Head of caudate nucleus (tissue), 42 donors: ENCODE results near the gene SPAG6.
A peak's percentile ranks its signal among the peaks of the same experiment; 100 is the strongest.
"Not testable (repeated sequence)": the region's sequence is repeated elsewhere in the genome, so short reads cannot be mapped to it uniquely, and the experiment has no call there.

Experiments used
- DNase-seq, 42 donors: peaks; one replicate each; pipeline versions ENCODE4 v3.0.0 to v3.0.0-alpha.2; 2020 to 2021; ENCODE audit warnings: mixed read lengths in 7 of 42
- intact Hi-C: fragments of 100-400 bp; cut with DNase I; formaldehyde crosslinking; loops from one replicate; pipeline ENCODE4 v1.15.0; 2022

The SPAG6 gene

DNA sequence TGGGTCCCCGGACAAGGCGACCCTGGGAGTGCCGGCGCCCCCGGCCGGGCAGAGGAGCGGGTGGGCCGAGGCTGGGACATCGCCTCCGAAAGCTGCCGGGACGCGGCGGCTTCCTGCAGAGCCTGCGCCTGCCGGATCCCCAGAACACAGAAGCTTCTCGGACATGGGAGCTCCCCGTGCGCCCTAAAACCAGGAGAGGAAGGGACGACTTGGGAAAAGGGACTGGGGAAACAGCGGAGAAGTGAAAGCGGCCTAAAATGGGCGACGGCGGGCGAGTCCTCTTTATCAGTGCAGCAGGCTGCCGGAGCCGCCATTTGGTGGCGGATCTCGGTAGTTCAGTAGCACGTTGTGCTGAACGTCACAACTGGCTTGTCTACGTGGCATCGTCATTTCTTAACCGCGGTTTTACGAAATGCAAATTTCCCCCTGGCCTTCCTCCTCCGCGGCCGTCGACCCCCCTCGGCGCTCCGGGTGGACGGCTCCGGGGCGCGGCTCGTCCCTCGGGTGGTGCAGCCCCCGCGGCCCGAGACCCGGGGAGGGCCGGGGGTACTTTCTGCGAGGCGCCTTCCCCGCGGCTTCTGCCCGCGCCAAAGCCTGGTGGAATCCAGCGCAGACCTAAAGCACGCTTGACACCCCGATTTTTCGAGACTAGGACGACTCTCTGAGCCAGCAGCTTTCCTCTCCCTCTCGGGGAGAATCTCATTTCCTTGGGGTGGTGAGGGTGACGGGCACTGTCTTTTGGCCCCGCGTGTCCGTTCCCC is 9.9 kb upstream of the SPAG6 start:
- intact Hi-C loops, result no loop called here
- peak in 40 of 42 donors; percentile 25 to 76 (median 54) for DNase-seq

DNA sequence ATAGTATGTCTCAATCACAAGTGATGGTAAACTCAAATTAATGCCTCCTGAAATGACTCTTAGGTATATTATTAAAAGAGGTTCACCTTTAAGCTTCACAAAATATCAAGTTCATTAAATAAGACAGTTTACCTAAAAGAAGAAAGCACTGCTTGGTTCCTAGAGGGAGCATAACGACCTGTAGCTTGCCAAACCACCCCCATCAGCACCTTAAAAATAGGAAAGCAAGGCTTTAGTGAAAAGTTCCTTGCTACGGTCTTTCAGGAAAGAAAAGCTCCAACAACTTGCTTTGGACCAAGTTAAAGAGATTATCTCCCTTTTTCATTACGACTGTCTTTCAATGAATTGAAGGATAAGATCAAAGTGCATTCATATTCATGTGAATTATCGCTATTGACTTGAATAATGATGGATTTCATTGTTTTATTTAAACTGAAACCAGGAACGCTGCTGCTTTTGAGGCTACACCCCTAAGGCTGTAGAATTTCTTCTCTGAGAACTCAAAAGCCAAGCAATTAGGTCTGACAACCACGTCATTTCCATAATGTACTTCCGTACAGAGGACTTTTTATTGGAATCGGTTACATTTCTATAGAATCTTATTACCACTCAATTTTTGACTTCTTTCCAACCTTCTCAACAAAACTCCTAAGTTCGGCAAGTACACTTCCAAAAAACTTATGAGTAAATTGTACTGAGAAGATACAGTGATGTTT is 7.0 kb upstream of the SPAG6 start:
- DNase-seq, result no peak

GRCh38 chr10:22338931-22339330 is 6.4 kb upstream of the SPAG6 start:
- intact Hi-C loops, result no loop called here
- DNase-seq, result no peak

More for the DNA sequence above, 7.0 kb upstream of the SPAG6 start:
- intact Hi-C loops, result no loop called here

DNA sequence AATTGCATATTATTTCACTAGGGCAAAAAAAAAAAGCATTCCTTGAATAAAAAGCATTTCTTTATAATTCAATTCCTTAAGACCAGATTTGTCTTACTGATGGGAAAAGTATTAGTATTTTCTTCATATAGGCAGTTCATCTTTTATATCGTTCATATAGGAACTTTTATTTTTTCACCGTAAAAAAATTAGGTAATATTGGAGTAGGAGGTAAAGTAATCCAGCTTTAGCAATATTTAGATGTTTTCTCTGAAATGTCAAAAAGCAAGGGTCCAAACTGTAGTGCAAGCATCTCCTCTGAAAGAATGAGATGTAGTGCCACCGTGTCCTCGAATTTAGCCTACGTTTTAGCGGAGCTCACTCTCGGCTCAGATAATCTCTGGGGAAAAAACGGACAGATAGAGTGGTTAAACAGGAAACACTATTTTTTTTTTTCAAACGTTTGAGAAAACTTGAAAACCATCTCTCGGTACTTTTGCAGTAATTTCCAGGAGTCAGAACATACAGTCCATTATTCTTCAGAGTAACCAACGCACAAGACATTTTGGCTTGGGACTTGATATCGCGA is 5.5 kb upstream of the SPAG6 start:
- intact Hi-C loops, result loop anchor here (5.0 kb wide), 1 partner anchor 97 kb away; no protein-coding TSS in a partner anchor
- peak in 2 of 42 donors; percentile 21 to 23 for DNase-seq

- intact Hi-C loops, result loop anchor here (5.0 kb wide), 1 partner anchor 97 kb away; no protein-coding TSS in a partner anchor
Measured at GRCh38 chr10:22340329-22341189, 4.7 kb upstream of the SPAG6 start.

GRCh38 chr10:22341190-22341925 is 3.9 kb upstream of the SPAG6 start:
- DNase-seq, result peak in 3 of 42 donors; percentile 18 to 37 (median 30)
- intact Hi-C loops, result loop anchor here (5.0 kb wide), 1 partner anchor 96 kb away; no protein-coding TSS in a partner anchor

More at GRCh38 chr10:22340329-22341189, 4.7 kb upstream of the SPAG6 start:
- peak; percentile 24 to 84 (median 72) for DNase-seq

- intact Hi-C loops, result loop anchor here (5.0 kb wide), 1 partner anchor 95 kb away; no protein-coding TSS in a partner anchor
- DNase-seq, result no peak
Measured at GRCh38 chr10:22341926-22342196, 3.4 kb upstream of the SPAG6 start.

DNA sequence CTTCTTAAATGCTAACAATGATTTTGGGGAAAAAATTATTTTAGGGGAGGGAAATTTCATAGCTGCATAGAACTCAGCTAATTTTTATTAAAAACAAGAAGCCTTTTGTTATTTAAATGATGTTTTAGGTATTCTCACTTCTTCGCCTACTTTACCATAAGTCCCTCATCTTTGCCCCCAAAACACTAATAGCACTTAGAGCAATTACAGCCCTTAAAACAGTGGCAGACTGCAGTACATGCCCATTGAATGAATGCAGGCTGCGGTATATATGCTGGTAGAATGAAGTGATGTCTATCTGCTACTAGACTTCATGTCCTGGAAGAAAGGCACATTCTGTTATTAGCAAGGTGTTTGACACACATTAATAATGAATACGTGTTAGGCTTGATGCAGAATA is 2.9 kb upstream of the SPAG6 start:
- intact Hi-C loops, result loop anchor here (5.0 kb wide), 1 partner anchor 95 kb away; no protein-coding TSS in a partner anchor
- no peak for DNase-seq

GRCh38 chr10:22343731-22344130 is 1.6 kb upstream of the SPAG6 start:
- DNase-seq, result no peak
- intact Hi-C loops, result loop anchor here (5.0 kb wide), 1 partner anchor 94 kb away; no protein-coding TSS in a partner anchor

GRCh38 chr10:22344249-22344648 is 1.0 kb upstream of the SPAG6 start:
- intact Hi-C loops, result loop anchor here (5.0 kb wide), 1 partner anchor 93 kb away; no protein-coding TSS in a partner anchor
- DNase-seq, result no peak

DNA sequence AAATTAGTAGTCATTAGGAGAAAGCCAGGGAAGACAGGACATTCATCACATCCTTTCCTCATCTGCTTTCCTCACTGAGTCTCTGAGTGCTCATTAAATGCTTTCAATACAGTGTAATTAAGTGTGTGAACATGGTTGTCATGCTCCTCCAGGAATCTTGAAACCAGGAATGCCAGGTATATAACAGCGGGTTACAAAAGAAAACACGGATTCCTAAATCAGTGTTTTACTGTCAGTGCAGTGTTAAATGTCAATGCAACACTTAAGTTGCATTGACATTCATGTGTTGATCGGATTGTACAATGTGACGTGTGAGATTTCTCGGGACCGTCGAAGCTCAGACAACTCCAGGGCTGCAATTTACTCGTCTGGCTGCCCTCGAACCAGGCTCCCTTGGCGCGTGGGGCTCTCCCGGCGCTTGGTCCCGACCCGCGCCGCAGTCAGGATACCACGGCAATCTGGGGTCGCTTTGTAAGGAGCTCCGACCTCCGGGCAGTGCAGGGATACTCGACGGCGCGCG is 455 bp upstream of the SPAG6 start:
- DNase-seq, result no peak
- intact Hi-C loops, result loop anchor here (5.0 kb wide), 1 partner anchor 92 kb away; no protein-coding TSS in a partner anchor

- no peak for DNase-seq
- intact Hi-C loops, result no loop called here
Measured at GRCh38 chr10:22346096-22346661, 883 bp downstream of the SPAG6 start.

DNA sequence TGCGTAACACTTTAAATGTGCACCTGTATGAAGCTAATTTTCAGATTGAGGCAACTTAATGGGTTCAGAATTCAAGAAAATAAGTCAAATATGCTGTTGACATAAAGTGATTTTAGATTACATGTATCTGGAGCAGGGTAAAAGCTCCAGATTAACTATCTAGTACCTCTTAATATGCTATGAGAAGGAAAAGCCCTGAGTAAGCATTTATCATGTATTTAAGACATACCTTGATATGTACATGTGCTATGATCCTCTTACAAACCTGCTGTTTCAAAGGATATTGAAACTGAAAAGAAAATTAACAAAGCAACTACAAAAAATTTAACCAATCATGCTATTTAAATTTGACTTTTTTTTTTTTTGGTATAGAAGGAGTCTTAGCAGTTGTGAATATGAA is 4.5 kb downstream of the SPAG6 start:
- no peak for DNase-seq
- intact Hi-C loops, result no loop called here

- intact Hi-C loops, result no loop called here
- DNase-seq, result no peak
Measured at GRCh38 chr10:22351131-22351703, 5.9 kb downstream of the SPAG6 start.

GRCh38 chr10:22356324-22356873 is 11.1 kb downstream of the SPAG6 start:
- DNase-seq, result no peak
- intact Hi-C loops, result no loop called here

DNA sequence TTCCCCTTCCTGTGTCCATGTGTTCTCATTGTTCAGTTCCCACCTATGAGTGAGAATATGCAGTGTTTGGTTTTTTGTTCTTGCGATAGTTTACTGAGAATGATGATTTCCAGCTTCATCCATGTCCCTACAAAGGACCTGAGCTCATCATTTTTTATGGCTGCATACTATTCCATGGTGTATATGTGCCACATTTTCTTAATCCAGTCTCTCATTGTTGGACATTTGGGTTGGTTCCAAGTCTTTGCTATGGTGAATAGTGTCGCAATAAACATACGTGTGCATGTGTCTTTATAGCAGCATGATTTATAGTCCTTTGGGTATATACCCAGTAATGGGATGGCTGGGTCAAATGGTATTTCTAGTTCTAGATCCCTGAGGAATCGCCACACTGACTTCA is 12.5 kb downstream of the SPAG6 start:
- intact Hi-C loops, DNase-seq: not testable (repeated sequence)

GRCh38 chr10:22363305-22363704 is 18.0 kb downstream of the SPAG6 start:
- intact Hi-C loops, result no loop called here
- no peak for DNase-seq
